ENCODE data around the gene DEPDC1B. TPM values are rescaled to one million over a fixed set of nuclear protein-coding genes. Genes with fewer than 3 reads are reported as not detected.
"Not testable (repeated sequence)": the region's sequence is repeated elsewhere in the genome, so short reads cannot be mapped to it uniquely, and the experiment has no call there.

DEPDC1B gene
- 10 to 100 TPM in 1 of 2 donors, 1 to 10 TPM in 1; 6.5 to 13.2 TPM for total RNA-seq
- 1 to 10 TPM; 5.9 to 7.1 TPM for polyA plus RNA-seq (ENCODE audit: insufficient read length in 2 of 2)
- long read RNA-seq, donor 1 = 0 reads
- long read RNA-seq, donor 2, partial matches to known transcripts = 0 of 1 reads
- long read RNA-seq, donor 2, other reads (novel, unspliced or antisense) = 0 of 1 reads
- long read RNA-seq, donor 3, partial matches to known transcripts = 0 of 2 reads
- long read RNA-seq, donor 3, other reads (novel, unspliced or antisense) = 0 of 2 reads
- long read RNA-seq, donor 4, partial matches to known transcripts = 0 of 4 reads
- long read RNA-seq, donor 4, other reads (novel, unspliced or antisense) = 0 of 4 reads

- H3K4me1 ChIP-seq (ENCODE audit: control insufficient read depth, insufficient read depth, low read length) = peaks cover 3% of the 10 kb centered on the region
- WGBS (ENCODE audit: insufficient coverage) = under 1% methylated on average over 72 of the region's 72 CpGs
- no peaks in the 10 kb centered on the region for H3K9me3 ChIP-seq (ENCODE audit: control insufficient read depth, insufficient read depth, low read length)
- DNase-seq (ENCODE audit: low read depth in 4 of 6, low spot score in 6 of 6) = peak; percentile 72 to 97 (median 84)
- peak within 1 kb of the TSS; percentile 89 for H3K4me3 ChIP-seq (ENCODE audit: low read depth, low read length)
- no peaks in the 10 kb centered on the region for H3K36me3 ChIP-seq (ENCODE audit: control insufficient read depth, insufficient read depth, low read length)
- H3K27me3 ChIP-seq (ENCODE audit: control insufficient read depth, insufficient read depth, low read length) = no peaks in the 10 kb centered on the region
- peak within 1 kb of the TSS; percentile 96 for H3K27ac ChIP-seq (ENCODE audit: low read depth, low read length)
Observed at GRCh38 chr5:60699609-60700415, at the start of gene DEPDC1B. Gene DEPDC1B, minus strand, starts transcription at chr5:60700166. Its CDS starts 73 bp downstream, at chr5:60700093.

- WGBS (ENCODE audit: insufficient coverage) = 94% methylated on average over 6 of the region's 6 CpGs
- DNase-seq (ENCODE audit: low read depth in 4 of 6, low spot score in 6 of 6) = no peak
Observed at GRCh38 chr5:60744682-60745081, 44.7 kb upstream of the DEPDC1B start.

DNA sequence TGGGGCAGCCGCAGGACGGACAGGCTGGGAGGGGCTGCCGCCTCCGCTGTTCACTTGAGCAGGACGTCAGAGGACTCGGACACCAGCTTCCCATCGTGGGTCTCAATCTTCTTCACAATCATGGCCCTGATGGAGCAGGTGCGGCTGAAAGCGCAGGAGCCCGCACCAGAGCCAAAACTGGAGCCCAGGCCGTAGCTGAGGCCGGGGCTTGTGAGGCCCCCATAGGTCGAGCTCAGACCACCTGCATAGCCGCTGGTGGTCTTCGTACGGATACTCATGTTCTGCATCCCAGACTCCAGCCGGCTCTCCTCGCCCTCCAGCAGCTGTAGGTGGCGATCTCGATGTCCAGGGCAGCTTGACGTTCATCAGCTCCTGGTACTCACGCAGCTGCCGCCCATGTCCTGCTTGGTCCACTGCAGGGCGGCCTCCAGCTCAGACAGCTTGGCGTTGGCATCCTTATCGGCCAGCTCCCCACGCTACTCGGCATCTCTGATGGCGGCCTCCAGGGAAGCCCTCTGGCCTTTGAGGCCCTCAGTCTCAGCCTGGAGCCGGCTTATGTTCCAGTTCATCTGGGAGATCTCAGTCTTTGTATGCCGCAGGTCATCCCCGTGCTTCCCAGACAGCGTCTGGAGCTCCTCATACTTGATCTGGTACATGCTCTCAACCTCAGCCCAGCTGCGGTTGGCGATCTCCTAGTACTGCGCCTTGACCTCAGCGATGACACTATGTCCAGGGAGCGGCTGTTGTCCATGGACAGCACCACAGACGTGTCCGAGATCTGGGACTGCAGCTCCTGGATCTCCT, 43.7 kb upstream of the DEPDC1B start:
- Histone ChIP-seq H3K27ac (ENCODE audit: low read depth, low read length) (no peak overlapping the region), H3K4me1 (ENCODE audit: control insufficient read depth, insufficient read depth, low read length) (no peaks in the 10 kb centered on the region), H3K36me3 (ENCODE audit: control insufficient read depth, insufficient read depth, low read length) (no peaks in the 10 kb centered on the region), H3K4me3 (ENCODE audit: low read depth, low read length) (no peak overlapping the region), H3K9me3 (ENCODE audit: control insufficient read depth, insufficient read depth, low read length) (no peaks in the 10 kb centered on the region), H3K27me3 (ENCODE audit: control insufficient read depth, insufficient read depth, low read length) (no peaks in the 10 kb centered on the region)
- 95% methylated on average over 40 of the region's 40 CpGs for WGBS (ENCODE audit: insufficient coverage)
- DNase-seq (ENCODE audit: low read depth in 4 of 6, low spot score in 6 of 6) = no peak

More at GRCh38 chr5:60744682-60745081, 44.7 kb upstream of the DEPDC1B start:
- Histone ChIP-seq H3K36me3 (ENCODE audit: control insufficient read depth, insufficient read depth, low read length) (no peaks in the 10 kb centered on the region), H3K9me3 (ENCODE audit: control insufficient read depth, insufficient read depth, low read length) (no peaks in the 10 kb centered on the region), H3K4me1 (ENCODE audit: control insufficient read depth, insufficient read depth, low read length) (no peaks in the 10 kb centered on the region), H3K4me3 (ENCODE audit: low read depth, low read length) (no peak overlapping the region), H3K27me3 (ENCODE audit: control insufficient read depth, insufficient read depth, low read length) (no peaks in the 10 kb centered on the region), H3K27ac (ENCODE audit: low read depth, low read length) (no peak overlapping the region)

DNA sequence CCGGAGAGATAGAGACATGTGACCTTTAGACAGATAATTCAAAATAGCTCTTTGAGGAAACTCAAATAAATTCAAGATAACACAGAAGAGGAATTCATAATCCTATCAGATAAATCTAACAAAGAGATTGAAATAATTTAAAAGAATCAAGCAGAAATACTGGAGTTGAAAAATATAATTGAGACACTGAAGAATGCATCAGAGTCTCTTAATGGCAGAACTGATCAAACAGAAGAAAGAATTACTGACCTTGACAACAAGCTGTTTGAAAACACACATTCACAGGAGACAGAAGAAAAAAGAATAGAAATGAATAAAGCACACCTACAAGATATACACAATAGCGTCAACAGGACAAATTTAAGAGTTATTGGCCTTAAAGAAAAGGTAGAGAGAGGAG, 40.4 kb upstream of the DEPDC1B start:
- DNase-seq (ENCODE audit: low read depth in 4 of 6, low spot score in 6 of 6) = no peak
- no CpG with 5 or more reads among the region's 2 CpGs for WGBS (ENCODE audit: insufficient coverage)
- no peaks in the 10 kb centered on the region for H3K36me3 ChIP-seq (ENCODE audit: control insufficient read depth, insufficient read depth, low read length)

GRCh38 chr5:60738933-60739332, 39.0 kb upstream of the DEPDC1B start:
- H3K9me3 ChIP-seq (ENCODE audit: control insufficient read depth, insufficient read depth, low read length) = no peaks in the 10 kb centered on the region
- 76% methylated on average over 3 of the region's 3 CpGs for WGBS (ENCODE audit: insufficient coverage)
- H3K27me3 ChIP-seq (ENCODE audit: control insufficient read depth, insufficient read depth, low read length) = no peaks in the 10 kb centered on the region
- H3K27ac ChIP-seq (ENCODE audit: low read depth, low read length) = no peak overlapping the region
- H3K4me1 ChIP-seq (ENCODE audit: control insufficient read depth, insufficient read depth, low read length) = no peaks in the 10 kb centered on the region
- no peak for DNase-seq (ENCODE audit: low read depth in 4 of 6, low spot score in 6 of 6)
- H3K36me3 ChIP-seq (ENCODE audit: control insufficient read depth, insufficient read depth, low read length) = no peaks in the 10 kb centered on the region
- H3K4me3 ChIP-seq (ENCODE audit: low read depth, low read length) = no peak overlapping the region

More for the DNA sequence above, 40.4 kb upstream of the DEPDC1B start:
- Histone ChIP-seq H3K9me3 (ENCODE audit: control insufficient read depth, insufficient read depth, low read length) (no peaks in the 10 kb centered on the region), H3K27me3 (ENCODE audit: control insufficient read depth, insufficient read depth, low read length) (no peaks in the 10 kb centered on the region), H3K4me1 (ENCODE audit: control insufficient read depth, insufficient read depth, low read length) (no peaks in the 10 kb centered on the region), H3K27ac (ENCODE audit: low read depth, low read length) (no peak overlapping the region), H3K4me3 (ENCODE audit: low read depth, low read length) (no peak overlapping the region)

- DNase-seq (ENCODE audit: low read depth in 4 of 6, low spot score in 6 of 6) = no peak
- whole genome bisulfite sequencing (ENCODE audit: insufficient coverage) = 87% methylated on average over 3 of the region's 4 CpGs
- Histone ChIP-seq H3K27me3 (ENCODE audit: control insufficient read depth, insufficient read depth, low read length) (no peaks in the 10 kb centered on the region), H3K27ac (ENCODE audit: low read depth, low read length) (no peak overlapping the region), H3K9me3 (ENCODE audit: control insufficient read depth, insufficient read depth, low read length) (no peaks in the 10 kb centered on the region), H3K4me1 (ENCODE audit: control insufficient read depth, insufficient read depth, low read length) (no peaks in the 10 kb centered on the region), H3K4me3 (ENCODE audit: low read depth, low read length) (no peak overlapping the region), H3K36me3 (ENCODE audit: control insufficient read depth, insufficient read depth, low read length) (no peaks in the 10 kb centered on the region)
Observed at GRCh38 chr5:60738461-60738860, 38.5 kb upstream of the DEPDC1B start.

- H3K9me3 ChIP-seq (ENCODE audit: control insufficient read depth, insufficient read depth, low read length); H3K27ac ChIP-seq (ENCODE audit: low read depth, low read length): not testable (repeated sequence)
Observed at GRCh38 chr5:60730858-60731257, 30.9 kb upstream of the DEPDC1B start.

GRCh38 chr5:60727033-60727679, 27.2 kb upstream of the DEPDC1B start:
- H3K9me3 ChIP-seq (ENCODE audit: control insufficient read depth, insufficient read depth, low read length) = no peaks in the 10 kb centered on the region
- no peak for DNase-seq (ENCODE audit: low read depth in 4 of 6, low spot score in 6 of 6)
- WGBS (ENCODE audit: insufficient coverage) = 89% methylated on average over 1 of the region's 1 CpG
- H3K27me3 ChIP-seq (ENCODE audit: control insufficient read depth, insufficient read depth, low read length) = no peaks in the 10 kb centered on the region
- no peak overlapping the region for H3K4me3 ChIP-seq (ENCODE audit: low read depth, low read length)
- no peak overlapping the region for H3K27ac ChIP-seq (ENCODE audit: low read depth, low read length)
- H3K4me1 ChIP-seq (ENCODE audit: control insufficient read depth, insufficient read depth, low read length) = no peaks in the 10 kb centered on the region
- no peaks in the 10 kb centered on the region for H3K36me3 ChIP-seq (ENCODE audit: control insufficient read depth, insufficient read depth, low read length)

More at GRCh38 chr5:60730858-60731257, 30.9 kb upstream of the DEPDC1B start:
- not testable (repeated sequence) for H3K27me3 ChIP-seq (ENCODE audit: control insufficient read depth, insufficient read depth, low read length); H3K4me1 ChIP-seq (ENCODE audit: control insufficient read depth, insufficient read depth, low read length); H3K4me3 ChIP-seq (ENCODE audit: low read depth, low read length); DNase-seq (ENCODE audit: low read depth in 4 of 6, low spot score in 6 of 6); H3K36me3 ChIP-seq (ENCODE audit: control insufficient read depth, insufficient read depth, low read length)

DNA sequence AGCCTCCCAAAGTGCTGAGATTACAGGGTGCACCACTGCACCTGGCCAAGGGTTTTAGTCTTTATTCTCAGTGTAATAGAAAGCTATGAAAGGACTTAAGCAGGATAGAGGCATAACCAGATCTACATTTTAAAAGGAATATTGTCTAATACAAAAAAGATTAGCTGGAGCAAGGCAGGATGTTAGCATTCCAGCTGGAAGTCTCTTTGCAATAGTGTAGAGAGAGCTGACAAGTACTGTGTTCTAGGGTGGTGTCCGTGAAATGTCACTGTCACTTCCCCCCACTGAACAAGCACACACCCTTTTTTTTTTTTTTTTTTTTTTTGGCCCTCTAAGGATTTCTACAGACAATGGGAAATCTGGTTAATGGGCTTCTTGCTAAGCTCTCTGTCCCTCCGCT, 24.2 kb upstream of the DEPDC1B start:
- no peak overlapping the region for H3K4me3 ChIP-seq (ENCODE audit: low read depth, low read length)
- DNase-seq (ENCODE audit: low read depth in 4 of 6, low spot score in 6 of 6) = no peak
- H3K36me3 ChIP-seq (ENCODE audit: control insufficient read depth, insufficient read depth, low read length) = no peaks in the 10 kb centered on the region
- H3K9me3 ChIP-seq (ENCODE audit: control insufficient read depth, insufficient read depth, low read length) = no peaks in the 10 kb centered on the region
- no peak overlapping the region for H3K27ac ChIP-seq (ENCODE audit: low read depth, low read length)
- WGBS (ENCODE audit: insufficient coverage) = no CpG with 5 or more reads among the region's 2 CpGs
- H3K27me3 ChIP-seq (ENCODE audit: control insufficient read depth, insufficient read depth, low read length) = no peaks in the 10 kb centered on the region
- no peaks in the 10 kb centered on the region for H3K4me1 ChIP-seq (ENCODE audit: control insufficient read depth, insufficient read depth, low read length)

All from spinal cord (tissue), 10 donors.